NCI-H128 (cell line): ENCODE data around the gene SLC8A1.
A peak's percentile ranks its signal among the peaks of the same experiment; 100 is the strongest.

Source experiments
- DNase-seq: peaks from one replicate; lab custom pipeline; 2025; ENCODE audit not compliant: unreplicated experiment; lab: John Stamatoyannopoulos, UW

Gene SLC8A1

DNA sequence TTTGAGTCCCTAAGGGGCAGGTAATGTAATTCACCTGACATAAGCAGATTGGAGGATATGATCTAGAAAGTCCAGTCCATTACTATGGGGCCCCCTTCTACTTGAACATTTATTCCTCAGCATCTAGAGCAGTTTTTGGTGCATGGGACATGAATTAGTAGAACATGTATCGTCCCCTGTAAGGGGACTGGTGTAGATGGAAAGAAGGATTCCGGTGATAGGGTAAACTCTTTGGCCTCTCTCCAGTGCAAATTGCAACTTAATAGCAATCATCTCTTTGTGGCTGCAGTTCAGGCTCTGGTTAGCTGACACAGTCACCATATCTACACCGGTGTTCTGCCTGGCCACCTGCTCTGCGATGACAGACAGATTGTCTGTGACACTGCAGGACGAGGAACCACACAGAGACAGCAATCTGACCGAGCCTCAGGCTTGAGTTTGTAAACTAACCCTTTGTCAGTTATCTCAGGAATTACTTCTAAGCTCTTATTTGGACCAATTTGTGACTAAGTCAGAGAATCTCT lies 6.4 kb upstream of the SLC8A1 start:
- DNase-seq: peak; percentile 48

GRCh38 chr2:40457837-40458236 lies 5.9 kb upstream of the SLC8A1 start:
- no peak for DNase-seq

DNA sequence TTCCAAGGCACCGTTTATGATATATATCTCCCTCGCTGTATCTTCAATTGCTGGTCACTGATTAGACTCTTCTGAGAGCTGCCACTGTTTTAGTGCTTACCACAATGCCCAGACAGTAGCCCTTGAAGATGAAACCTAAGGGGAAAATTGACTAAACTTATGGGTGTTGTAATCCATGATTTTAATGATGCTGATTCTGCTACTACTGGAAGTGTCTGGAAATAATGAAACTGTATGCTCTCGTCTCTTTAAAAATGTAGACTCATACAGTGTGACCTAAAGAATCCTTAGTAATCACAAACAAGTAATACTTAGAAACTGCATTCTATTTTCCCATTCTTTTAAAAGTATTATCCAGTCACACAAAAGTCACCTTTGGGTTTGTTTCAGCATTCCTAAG lies 5.5 kb upstream of the SLC8A1 start:
- DNase-seq: no peak

- no peak for DNase-seq
Measured at GRCh38 chr2:40456926-40457325, 5.0 kb upstream of the SLC8A1 start.

DNA sequence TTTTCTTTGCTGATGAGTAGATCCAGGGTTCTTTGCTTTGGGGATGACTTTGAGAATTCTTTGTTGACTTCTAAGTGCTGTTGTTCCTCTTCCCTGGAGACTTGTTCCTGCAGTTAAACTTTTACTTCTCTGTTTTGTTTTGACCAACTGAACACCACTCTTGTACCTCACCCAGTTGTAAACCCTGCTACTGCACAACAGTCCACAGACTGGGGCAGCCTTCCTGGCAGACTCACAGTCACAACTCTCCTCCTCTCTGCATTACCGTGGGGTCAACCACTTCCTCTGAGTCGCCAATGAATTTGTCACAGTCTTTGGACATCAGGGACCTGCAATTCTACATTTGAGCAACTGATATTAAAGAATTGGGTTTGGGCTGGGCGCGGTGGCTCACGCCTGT lies 3.8 kb upstream of the SLC8A1 start:
- no peak for DNase-seq

DNA sequence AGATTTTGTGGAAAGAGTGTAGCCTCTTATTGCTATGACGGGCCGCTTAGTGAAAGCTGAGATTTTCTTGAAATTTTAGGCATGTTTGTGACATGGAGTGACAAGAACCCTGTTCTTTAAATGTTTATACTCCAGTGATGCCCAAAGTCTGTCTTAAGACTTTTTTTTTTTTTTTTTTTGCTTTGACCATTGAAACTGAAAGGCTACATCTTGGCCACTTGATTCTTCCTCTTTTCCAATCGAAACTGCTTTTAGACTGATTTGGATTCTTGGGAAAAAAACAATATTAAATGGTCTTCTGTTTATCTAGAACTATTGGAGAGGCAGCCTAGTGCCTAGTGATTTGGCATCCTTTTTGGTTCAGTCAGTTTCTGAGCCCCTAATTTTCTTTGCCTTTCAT lies 2.4 kb upstream of the SLC8A1 start:
- DNase-seq: no peak

- DNase-seq: no peak
Measured at GRCh38 chr2:40452786-40453185, 896 bp upstream of the SLC8A1 start.

GRCh38 chr2:40450796-40451430 lies 977 bp downstream of the SLC8A1 start:
- DNase-seq: no peak

DNA sequence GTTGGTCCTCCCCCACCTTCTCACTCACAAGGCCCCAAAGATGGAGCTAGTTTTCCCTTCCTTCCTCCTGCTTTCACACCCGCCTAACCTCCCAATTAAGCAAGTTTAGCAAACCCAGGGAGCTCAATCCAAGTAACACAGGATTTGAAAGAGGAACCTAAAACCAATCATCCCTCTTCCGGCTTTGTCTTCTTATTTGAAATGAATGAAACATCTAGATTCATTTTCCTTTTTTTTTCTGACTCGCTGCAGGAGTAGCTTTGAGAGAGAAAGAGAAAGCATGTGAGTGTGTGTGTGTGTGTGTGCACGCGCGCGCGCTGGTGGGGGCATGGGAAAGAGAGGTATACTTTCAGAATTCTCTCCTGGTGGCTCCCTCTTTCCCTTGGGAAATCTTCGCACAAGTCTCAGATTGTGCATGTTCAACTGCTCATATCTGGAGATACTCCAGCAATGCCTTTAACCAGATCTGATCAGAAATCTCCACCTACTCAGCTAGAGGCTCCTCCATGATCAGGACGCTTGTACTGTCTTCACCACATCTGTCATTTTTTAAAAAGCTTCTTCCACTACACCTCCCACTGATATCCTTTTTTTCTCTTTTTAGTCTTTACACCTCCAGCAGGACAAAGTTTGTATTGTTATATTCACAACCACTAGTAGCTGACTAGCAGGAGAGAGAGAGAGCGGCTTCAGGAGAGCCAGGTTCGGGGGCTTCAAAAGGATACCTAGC lies 1.7 kb downstream of the SLC8A1 start:
- no peak for DNase-seq

GRCh38 chr2:40448476-40449079 lies 3.3 kb downstream of the SLC8A1 start:
- DNase-seq: no peak

GRCh38 chr2:40445467-40445866 lies 6.4 kb downstream of the SLC8A1 start:
- DNase-seq: no peak

DNA sequence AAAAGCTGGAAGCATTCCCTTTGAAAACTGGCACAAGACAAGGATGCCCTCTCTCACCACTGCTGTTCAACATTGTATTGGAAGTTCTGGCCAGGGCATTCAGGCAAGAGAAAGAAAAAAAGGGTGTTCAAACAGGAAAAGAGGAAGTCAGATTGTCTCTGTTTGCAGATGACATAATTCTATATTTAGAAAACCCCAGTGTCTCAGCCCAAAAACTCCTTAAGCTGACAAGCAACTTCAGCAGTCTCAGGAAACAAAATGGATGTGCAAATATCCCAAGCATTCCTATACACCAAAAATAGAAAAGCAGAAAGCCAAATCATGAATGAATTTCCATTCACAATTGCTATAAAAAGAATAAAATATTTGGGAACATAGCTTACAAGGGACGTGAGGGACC lies 11.1 kb downstream of the SLC8A1 start:
- DNase-seq: no peak

- DNase-seq: no peak
Measured at GRCh38 chr2:40439473-40439872, 12.4 kb downstream of the SLC8A1 start.

DNA sequence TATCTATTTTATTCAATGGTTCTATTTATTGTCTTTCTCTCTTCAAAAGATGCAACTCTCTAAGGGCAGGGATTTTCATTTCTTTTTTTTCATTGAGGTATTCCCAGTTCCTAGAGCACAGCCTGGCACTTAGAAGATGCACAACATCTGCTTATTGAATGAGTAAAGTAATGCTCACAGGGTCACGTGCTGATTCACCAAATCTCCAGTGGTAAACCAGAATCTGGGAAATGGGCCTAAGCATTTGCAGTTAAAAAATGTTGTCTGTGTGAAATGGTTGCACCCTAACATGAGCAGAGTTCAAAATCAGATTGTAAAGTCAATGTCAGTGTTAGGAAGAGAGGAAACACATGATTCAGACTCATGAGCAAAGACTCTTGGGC lies 15.8 kb downstream of the SLC8A1 start:
- DNase-seq: no peak

DNA sequence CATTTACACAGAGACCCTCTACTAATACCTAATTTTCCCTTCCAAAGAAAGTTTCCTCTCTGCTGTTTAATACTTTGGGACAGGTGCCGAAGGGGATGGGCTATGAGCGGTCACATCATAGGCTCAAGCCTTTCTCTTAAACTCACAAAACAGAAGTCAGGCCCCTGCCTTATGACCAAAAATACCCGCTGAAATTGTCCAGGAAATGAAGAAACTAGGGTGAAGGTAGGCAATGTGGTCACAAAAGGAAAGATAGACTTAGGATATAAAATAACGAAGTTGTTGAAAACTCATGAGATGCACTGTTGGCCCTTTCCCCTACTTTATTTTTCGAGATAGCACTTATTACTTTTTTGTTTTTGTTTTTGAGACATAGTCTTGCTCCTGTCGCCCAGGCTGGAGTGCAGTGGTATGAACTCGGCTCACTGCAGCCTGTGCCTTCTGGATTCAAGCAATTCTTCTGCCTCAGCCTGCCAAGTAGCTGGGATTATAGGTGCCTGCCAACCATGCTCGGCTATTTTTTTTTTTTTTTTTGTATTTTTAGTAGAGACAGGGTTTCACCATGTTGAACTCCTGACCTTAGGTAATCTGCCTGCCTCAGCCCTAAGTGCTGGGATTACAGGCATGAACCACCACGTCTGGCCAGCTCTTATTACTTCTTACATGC lies 16.3 kb downstream of the SLC8A1 start:
- DNase-seq: no peak

DNA sequence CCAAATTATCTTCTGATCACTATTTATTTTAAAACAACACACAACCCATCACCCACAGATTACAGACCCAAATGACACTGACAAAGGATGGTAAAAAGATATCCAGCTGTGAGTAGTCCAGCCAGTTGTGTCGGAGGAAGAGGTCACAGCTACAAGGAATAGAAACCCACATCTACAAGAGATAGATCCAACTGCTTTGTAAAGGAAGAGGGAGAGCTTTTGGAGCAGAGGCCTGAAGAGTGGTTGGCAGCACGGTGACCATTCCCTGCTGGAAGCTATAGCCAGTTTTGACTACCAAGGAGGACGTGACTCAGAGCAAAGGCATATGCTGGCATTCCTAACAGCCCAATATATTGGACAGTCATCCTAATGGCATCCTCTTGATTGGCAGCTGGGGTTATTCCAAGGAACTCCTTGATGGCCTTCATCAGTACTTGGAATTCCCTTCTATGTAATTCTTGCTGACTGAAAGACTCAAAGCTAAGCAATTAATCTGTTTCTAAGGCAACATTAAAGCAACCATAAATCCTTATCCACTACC lies 17.1 kb downstream of the SLC8A1 start:
- DNase-seq: no peak

DNA sequence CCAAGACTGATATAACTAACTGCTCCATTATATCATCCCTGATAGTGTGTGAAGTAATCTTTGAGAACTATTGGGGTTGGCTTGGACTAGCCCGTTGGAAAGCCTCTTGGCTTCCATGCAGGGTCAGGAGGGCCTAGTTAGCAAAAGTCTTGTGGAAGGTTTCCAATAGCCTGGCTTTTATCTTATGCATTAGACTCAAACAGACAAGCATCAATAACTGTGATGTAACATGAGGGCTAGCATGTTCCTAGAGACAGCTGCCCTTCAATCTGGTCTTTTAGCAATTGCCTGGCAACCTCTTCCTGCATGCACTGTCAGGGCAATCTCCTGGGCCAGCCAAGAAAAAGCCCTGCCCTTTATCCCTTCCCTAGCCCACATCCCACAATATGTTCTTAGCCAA lies 18.2 kb downstream of the SLC8A1 start:
- no peak for DNase-seq

DNA sequence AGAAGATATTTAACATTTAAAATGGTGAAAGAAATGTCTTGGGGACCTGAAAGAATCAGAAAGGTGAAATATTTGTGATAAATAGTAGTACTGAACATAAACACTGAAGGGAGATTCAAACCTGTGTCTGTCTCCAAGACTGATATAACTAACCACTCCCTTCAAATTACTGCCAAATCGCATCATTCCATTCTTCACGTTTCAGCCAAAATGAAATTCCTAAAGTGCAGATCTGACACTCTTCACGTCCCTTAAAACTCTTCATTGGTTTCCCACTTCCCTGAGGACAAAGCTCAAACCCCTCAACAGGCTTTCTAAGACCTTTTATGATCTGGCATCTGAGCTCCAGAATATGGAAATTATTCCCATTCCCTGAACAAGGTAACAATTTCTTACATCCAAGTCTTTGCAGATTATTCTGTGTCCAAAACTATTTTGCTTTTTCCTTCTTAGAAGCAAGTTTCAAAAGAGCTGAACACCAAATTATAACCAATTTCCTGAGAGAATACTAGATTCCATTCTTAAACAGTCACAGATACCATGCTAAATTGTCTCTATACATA lies 18.9 kb downstream of the SLC8A1 start:
- no peak for DNase-seq

DNA sequence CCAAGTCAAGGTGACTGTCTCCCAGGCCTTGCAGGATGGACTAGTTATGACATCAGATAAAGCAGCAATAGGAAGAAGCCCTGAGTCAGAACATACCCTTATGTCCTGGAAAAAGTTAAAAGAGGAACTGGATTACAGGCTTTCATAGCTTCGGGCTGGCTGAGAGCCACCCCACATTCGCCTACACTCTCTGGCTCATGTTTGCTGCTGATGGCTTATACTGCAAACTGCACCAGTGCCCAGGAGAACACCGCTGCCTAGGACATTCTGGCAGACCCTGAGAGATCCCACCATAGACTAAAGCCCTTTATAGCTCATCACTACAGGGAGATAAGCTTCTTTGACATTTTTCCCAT lies 20.3 kb downstream of the SLC8A1 start:
- DNase-seq: no peak

- DNase-seq: no peak
Measured at GRCh38 chr2:40430776-40431599, 20.9 kb downstream of the SLC8A1 start.
